Mesenchymal stem cell (in vitro differentiated cells and primary cell): Measurements from ENCODE around the gene CXCL5.
"Not testable (repeated sequence)": the region's sequence is repeated elsewhere in the genome, so short reads cannot be mapped to it uniquely, and the experiment has no call there.

ENCODE experiments used
- DNase-seq: peaks from one replicate; pipeline ENCODE4 v3.0.0-alpha.2; 2013
- H2AFZ ChIP-seq: one replicate; pipeline ENCODE4 v1.6.1; 2013; ENCODE audit warnings: low read depth, mild to moderate bottlenecking, control low read depth, inconsistent platforms, low read length, moderate library complexity
- H2AK5ac ChIP-seq: 2 replicates; pipeline ENCODE4 v1.6.1; 2013; ENCODE audit warnings: low read length, moderate library complexity, mild to moderate bottlenecking, inconsistent platforms; ENCODE audit not compliant: severe bottlenecking
- H2BK120ac ChIP-seq: one replicate; pipeline ENCODE4 v1.6.1; 2013; ENCODE audit warnings: low read depth, mild to moderate bottlenecking, inconsistent platforms, low read length, moderate library complexity
- H2BK12ac ChIP-seq, 2 experiments: one replicate each; pipeline ENCODE4 v1.6.1; 2013; ENCODE audit warnings: inconsistent platforms in 2 of 2, low read length in 2 of 2, mild to moderate bottlenecking in 2 of 2, moderate library complexity in 2 of 2, control low read depth in 1 of 2
- H2BK15ac ChIP-seq: one replicate; pipeline ENCODE4 v1.6.1; 2013; ENCODE audit warnings: mild to moderate bottlenecking, low read depth, inconsistent platforms; ENCODE audit not compliant: poor library complexity, severe bottlenecking
- H2BK5ac ChIP-seq: 2 replicates; pipeline ENCODE4 v1.6.1; 2013; ENCODE audit warnings: low read depth, mild to moderate bottlenecking, low read length, control low read depth, inconsistent platforms; ENCODE audit not compliant: poor library complexity, severe bottlenecking
- H3K14ac ChIP-seq, 2 experiments: one replicate each; pipeline ENCODE4 v1.6.1; 2013; ENCODE audit warnings: inconsistent platforms in 2 of 2, low read length in 2 of 2, control low read depth in 1 of 2, mild to moderate bottlenecking in 1 of 2, moderate library complexity in 1 of 2
- H3K18ac ChIP-seq, 2 experiments: one replicate each; pipeline ENCODE4 v1.6.1; 2013; ENCODE audit warnings: inconsistent platforms in 2 of 2, low read length in 2 of 2, control low read depth in 1 of 2, low read depth in 1 of 2, mild to moderate bottlenecking in 1 of 2
- H3K23ac ChIP-seq, 2 experiments: one replicate each; pipeline ENCODE4 v1.6.1; 2013; ENCODE audit warnings: inconsistent platforms in 2 of 2, low read length in 2 of 2, mild to moderate bottlenecking in 2 of 2, moderate library complexity in 2 of 2, control low read depth in 1 of 2
- H3K27ac ChIP-seq: 2 replicates; pipeline ENCODE4 v1.5.1; 2013; ENCODE audit warnings: mild to moderate bottlenecking, moderate library complexity, low read length, control low read depth, inconsistent platforms; ENCODE audit not compliant: poor library complexity, severe bottlenecking
- H3K27me3 ChIP-seq, 2 experiments: 2 replicates each; pipeline versions ENCODE4 v1.6.1 to v1.7.0; 2013; ENCODE audit warnings: low read length in 2 of 2, mild to moderate bottlenecking in 2 of 2, moderate library complexity in 2 of 2, control low read depth in 1 of 2, inconsistent platforms in 1 of 2; ENCODE audit not compliant: control insufficient read depth in 1 of 2, insufficient read depth in 1 of 2
- H3K36me3 ChIP-seq, 2 experiments: 2 replicates each; pipeline versions ENCODE4 v1.6.1 to v1.7.0; 2013; ENCODE audit warnings: low read length in 2 of 2, control low read depth in 1 of 2, inconsistent platforms in 1 of 2, low read depth in 1 of 2, mild to moderate bottlenecking in 1 of 2; ENCODE audit not compliant: insufficient read depth in 2 of 2, control insufficient read depth in 1 of 2
- H3K4ac ChIP-seq, 2 experiments: one replicate each; pipeline ENCODE4 v1.6.1; 2013; ENCODE audit warnings: inconsistent platforms in 2 of 2, low read length in 2 of 2, mild to moderate bottlenecking in 2 of 2, moderate library complexity in 2 of 2, control low read depth in 1 of 2, low read depth in 1 of 2
- H3K4me1 ChIP-seq: 2 replicates; pipeline ENCODE4 v1.6.1; 2013; ENCODE audit warnings: low read depth, low read length, control low read depth; ENCODE audit not compliant: control insufficient read depth, insufficient read depth
- H3K4me2 ChIP-seq: 2 replicates; pipeline ENCODE4 v1.6.1; 2013; ENCODE audit warnings: low read length, mild to moderate bottlenecking, inconsistent platforms; ENCODE audit not compliant: poor library complexity, severe bottlenecking
- H3K4me3 ChIP-seq, 2 experiments: 2 replicates each; pipeline versions ENCODE4 v1.5.1 to v1.7.0; 2013; ENCODE audit warnings: low read length in 2 of 2, mild to moderate bottlenecking in 2 of 2, control low read depth in 1 of 2, low read depth in 1 of 2; ENCODE audit not compliant: insufficient read depth in 1 of 2
- H3K79me1 ChIP-seq: replicated peaks from 2 replicates; pipeline ENCODE4 v1.6.1; 2013; ENCODE audit warnings: mild to moderate bottlenecking, control low read depth, low read length, inconsistent platforms; ENCODE audit not compliant: poor library complexity, severe bottlenecking
- H3K9ac ChIP-seq: 2 replicates; pipeline ENCODE4 v1.7.0; 2013; ENCODE audit warnings: mild to moderate bottlenecking, low read length, moderate library complexity
- H3K9me3 ChIP-seq: 2 replicates; pipeline ENCODE4 v1.7.0; 2013; ENCODE audit warnings: mild to moderate bottlenecking, low read length; ENCODE audit not compliant: control insufficient read depth
- H4K8ac ChIP-seq: one replicate; pipeline ENCODE4 v1.6.1; 2013; ENCODE audit warnings: inconsistent platforms, mild to moderate bottlenecking, low read length, moderate library complexity
- H4K91ac ChIP-seq: one replicate; pipeline ENCODE4 v1.6.1; 2013; ENCODE audit warnings: mild to moderate bottlenecking, low read length, inconsistent platforms
- WGBS: methylation state at CpG from one replicate; pipeline ENCODE4 v1.1.7; 2013; ENCODE audit warnings: mixed read lengths; 5-methylcytosine and 5-hydroxymethylcytosine counted together

Gene CXCL5

DNA sequence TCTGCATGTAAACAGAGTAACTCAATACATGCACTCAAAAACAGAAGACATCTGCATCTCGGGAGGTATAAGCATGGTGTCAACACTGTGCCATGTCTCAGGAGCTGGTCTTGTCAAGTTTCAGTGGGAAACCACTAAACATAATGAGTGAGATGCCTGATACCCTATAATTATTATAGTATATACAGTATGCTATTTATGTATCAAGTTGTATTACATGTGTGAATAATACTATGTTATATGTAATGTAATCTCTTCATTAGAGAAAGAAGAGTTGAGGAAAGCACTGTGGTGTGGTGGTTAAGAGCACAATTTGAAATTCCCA, 13.0 kb downstream of the CXCL5 start:
- no peak for DNase-seq
- no peak overlapping the region for H3K4me2 ChIP-seq
- H3K27me3 ChIP-seq, result no peaks in the 10 kb centered on the region
- H2BK5ac ChIP-seq, result no peak overlapping the region
- no peak overlapping the region for H2BK15ac ChIP-seq
- no peak overlapping the region for H4K91ac ChIP-seq
- H3K27ac ChIP-seq, result no peak overlapping the region
- H3K18ac ChIP-seq, result no peak overlapping the region
- no peak overlapping the region for H2AFZ ChIP-seq
- H4K8ac ChIP-seq, result no peak overlapping the region
- no peak overlapping the region for H2BK12ac ChIP-seq
- H3K9ac ChIP-seq, result no peak overlapping the region
- H2BK120ac ChIP-seq, result no peak overlapping the region
- peaks cover 3% of the 10 kb centered on the region for H3K4me1 ChIP-seq
- H3K14ac ChIP-seq, result no peak overlapping the region
- no peak overlapping the region for H3K4me3 ChIP-seq
- H3K4ac ChIP-seq, result no peak overlapping the region
- no CpG with 5 or more reads among the region's 1 CpG for WGBS
- H3K79me1 ChIP-seq, result no peaks in the 10 kb centered on the region
- H2AK5ac ChIP-seq, result no peak overlapping the region
- no peaks in the 10 kb centered on the region for H3K36me3 ChIP-seq
- H3K23ac ChIP-seq, result no peak overlapping the region
- H3K9me3 ChIP-seq, result no peaks in the 10 kb centered on the region

- Histone ChIP-seq H3K27ac (no peak overlapping the region), H2AFZ (no peak overlapping the region), H2BK15ac (no peak overlapping the region), H3K27me3 (no peaks in the 10 kb centered on the region), H2AK5ac (no peak overlapping the region), H3K9ac (no peak overlapping the region), H3K18ac (no peak overlapping the region), H2BK120ac (no peak overlapping the region), H3K4me1 (peaks cover 3% of the 10 kb centered on the region), H3K79me1 (no peaks in the 10 kb centered on the region), H2BK12ac (no peak overlapping the region), H4K8ac (no peak overlapping the region), H3K23ac (no peak overlapping the region), H3K14ac (no peak overlapping the region), H3K4me2 (no peak overlapping the region), H3K4ac (no peak overlapping the region), H4K91ac (no peak overlapping the region), H2BK5ac (no peak overlapping the region), H3K36me3 (no peaks in the 10 kb centered on the region), H3K4me3 (no peak overlapping the region), H3K9me3 (no peaks in the 10 kb centered on the region)
- DNase-seq, result no peak
- 69% methylated on average over 3 of the region's 4 CpGs for WGBS
Observed at GRCh38 chr4:73984736-73985527, 13.5 kb downstream of the CXCL5 start.

GRCh38 chr4:73981175-73981574, 17.3 kb downstream of the CXCL5 start:
- not testable (repeated sequence) for H4K8ac ChIP-seq, H2BK5ac ChIP-seq, H3K79me1 ChIP-seq, H4K91ac ChIP-seq, H3K4me1 ChIP-seq, H2BK12ac ChIP-seq, H3K14ac ChIP-seq, H3K9ac ChIP-seq, H3K27ac ChIP-seq, H2BK15ac ChIP-seq, H3K27me3 ChIP-seq, H3K4me3 ChIP-seq, H3K36me3 ChIP-seq, H2AK5ac ChIP-seq, H3K23ac ChIP-seq, H3K18ac ChIP-seq, H3K4ac ChIP-seq, DNase-seq, H2AFZ ChIP-seq, H2BK120ac ChIP-seq, H3K9me3 ChIP-seq, H3K4me2 ChIP-seq
- 80% methylated on average over 7 of the region's 7 CpGs for WGBS

DNA sequence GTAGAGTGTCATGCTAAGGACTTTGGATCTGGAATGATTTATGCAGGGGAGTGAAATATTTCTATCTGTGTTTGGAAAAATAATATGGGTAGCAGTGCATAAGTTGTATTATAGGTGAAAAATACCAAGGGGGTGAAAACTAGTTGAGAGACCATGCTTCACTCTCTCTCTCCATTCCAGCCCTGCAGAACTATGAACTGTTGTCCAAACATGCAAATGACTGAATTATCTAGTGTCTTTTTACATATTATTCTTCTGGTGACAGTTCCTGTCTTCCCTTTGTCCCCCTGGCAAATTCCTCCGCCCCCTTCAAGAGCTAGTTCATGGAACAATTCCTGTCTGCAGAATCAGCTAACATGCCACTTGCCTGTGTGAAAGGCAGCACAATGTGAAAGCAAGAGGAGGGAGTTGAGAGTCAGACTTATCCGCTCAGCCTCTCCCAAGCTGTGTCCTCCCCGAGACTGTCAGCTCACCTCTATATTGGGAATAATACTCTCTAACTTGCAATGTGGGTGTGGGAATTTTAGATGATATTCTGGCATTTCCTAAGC, 19.0 kb downstream of the CXCL5 start:
- no peak overlapping the region for H3K4me3 ChIP-seq
- no peak overlapping the region for H2BK5ac ChIP-seq
- H3K9ac ChIP-seq, result no peak overlapping the region
- H2BK12ac ChIP-seq, result no peak overlapping the region
- no peak overlapping the region for H2BK15ac ChIP-seq
- H3K18ac ChIP-seq, result no peak overlapping the region
- no peak overlapping the region for H4K8ac ChIP-seq
- H3K27ac ChIP-seq, result no peak overlapping the region
- no peaks in the 10 kb centered on the region for H3K36me3 ChIP-seq
- H3K4me2 ChIP-seq, result no peak overlapping the region
- H3K79me1 ChIP-seq, result no peaks in the 10 kb centered on the region
- peaks cover 3% of the 10 kb centered on the region for H3K4me1 ChIP-seq
- no peak overlapping the region for H2BK120ac ChIP-seq
- H3K27me3 ChIP-seq, result no peaks in the 10 kb centered on the region
- WGBS, result no CpG with 5 or more reads among the region's 3 CpGs
- H3K14ac ChIP-seq, result no peak overlapping the region
- no peak for DNase-seq
- H2AK5ac ChIP-seq, result no peak overlapping the region
- no peak overlapping the region for H3K23ac ChIP-seq
- H2AFZ ChIP-seq, result no peak overlapping the region
- no peak overlapping the region for H3K4ac ChIP-seq
- H4K91ac ChIP-seq, result no peak overlapping the region
- no peaks in the 10 kb centered on the region for H3K9me3 ChIP-seq
